ENCODE data around the gene EPS15. TPM values are rescaled to one million over a fixed set of nuclear protein-coding genes. Genes with fewer than 3 reads are reported as not detected.
A peak's percentile ranks its signal among the peaks of the same experiment; 100 is the strongest.

EPS15 gene
- polyA plus RNA-seq, 1 of the 3 experiments (the other 2 are of a cell fraction) = 17.0 TPM

GRCh38 chr1:51551081-51551480 is 32.0 kb upstream of the EPS15 start:
- H2AFZ ChIP-seq (ENCODE audit: low read depth) = peak overlapping the region; percentile 45
- 86% methylated on average over 2 of the region's 2 CpGs for WGBS (ENCODE audit: low lambda C conversion rate)
- H3F3A ChIP-seq (replicated peaks; ENCODE audit: insufficient read depth) = peaks cover 4% of the 10 kb centered on the region
- H3K9me3 ChIP-seq = no peaks in the 10 kb centered on the region
- no peak overlapping the region for H3K9ac ChIP-seq
- no peaks in the 10 kb centered on the region for H3K4me1 ChIP-seq (ENCODE audit: control insufficient read depth in 1 of 2, insufficient read depth in 2 of 2, low read depth in 1 of 2, low read length in 1 of 2)
- no peaks in the 10 kb centered on the region for H4K20me1 ChIP-seq (ENCODE audit: insufficient read depth)
- CTCF ChIA-PET = no interaction called here
- H3K27ac ChIP-seq (ENCODE audit: low read depth in 2 of 2, low read length in 1 of 2) = no peak overlapping the region
- no peak for DNase-seq
- H3K4me2 ChIP-seq = no peak overlapping the region
- no peak overlapping the region for H3K4me3 ChIP-seq (ENCODE audit: low read depth in 2 of 2, low read length in 1 of 2)
- H3K9me2 ChIP-seq = no peaks in the 10 kb centered on the region
- no peaks in the 10 kb centered on the region for H3K27me3 ChIP-seq (ENCODE audit: insufficient read depth)
- no peak for TF ChIP-seq FOXM1 (IDR thresholded peaks at IDR 0.05; ENCODE audit: low read depth)
- no peak for TF ChIP-seq RXRA (IDR thresholded peaks at IDR 0.05; ENCODE audit: borderline replicate concordance, low read depth)
- TF ChIP-seq EZH2phosphoT487 (IDR thresholded peaks at IDR 0.05; ENCODE audit: borderline replicate concordance, low read depth) = no peak
- no peak for TF ChIP-seq REST (IDR thresholded peaks at IDR 0.05; ENCODE audit: low read depth, low read length)
- no peak for TF ChIP-seq RFX5 (IDR thresholded peaks at IDR 0.05; ENCODE audit: low read length)
- TF ChIP-seq ELF1 (IDR thresholded peaks at IDR 0.05) = no peak
- no peak for TF ChIP-seq RCOR1 (IDR thresholded peaks at IDR 0.05; ENCODE audit: low read length)
- TF ChIP-seq FOXJ3 (CRISPR knock-in tag; IDR thresholded peaks at IDR 0.05) = no peak
- H3K36me3 ChIP-seq (replicated peaks in 1 of 2; ENCODE audit: control insufficient read depth in 1 of 2, insufficient read depth in 2 of 2, low read length in 1 of 2) = no peaks in the 10 kb centered on the region
- no peaks in the 10 kb centered on the region for H3K79me2 ChIP-seq (ENCODE audit: insufficient read depth)
- POLR2A ChIA-PET = no interaction called here

DNA sequence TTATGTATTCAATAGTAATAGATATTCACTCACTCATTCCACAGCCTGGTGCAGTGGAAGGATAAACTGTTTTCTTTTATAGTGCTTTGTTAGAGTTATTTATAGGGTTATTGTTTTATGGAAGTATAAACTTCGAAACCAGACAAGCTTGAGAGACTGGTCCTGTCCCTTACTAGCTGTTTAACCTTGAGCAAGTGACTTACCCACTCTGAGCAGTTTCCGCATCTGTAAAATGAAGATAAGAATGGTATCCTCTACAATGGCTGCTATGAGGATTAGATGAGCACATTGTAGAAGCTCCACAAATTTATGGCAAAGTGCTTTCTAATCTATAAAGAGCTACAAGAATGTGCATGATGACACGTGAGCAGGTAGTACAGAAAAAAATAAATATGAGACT is 30.8 kb upstream of the EPS15 start:
- ChIA-PET CTCF (no interaction called here), POLR2A (no interaction called here)
- Histone ChIP-seq H3K79me2 (ENCODE audit: insufficient read depth) (no peaks in the 10 kb centered on the region), H3K27me3 (ENCODE audit: insufficient read depth) (no peaks in the 10 kb centered on the region), H3F3A (replicated peaks; ENCODE audit: insufficient read depth) (peaks cover 4% of the 10 kb centered on the region), H3K4me3 (ENCODE audit: low read depth in 2 of 2, low read length in 1 of 2) (no peak overlapping the region), H3K9ac (no peak overlapping the region), H3K9me2 (no peaks in the 10 kb centered on the region), H3K36me3 (replicated peaks in 1 of 2; ENCODE audit: control insufficient read depth in 1 of 2, insufficient read depth in 2 of 2, low read length in 1 of 2) (no peaks in the 10 kb centered on the region), H3K4me1 (ENCODE audit: control insufficient read depth in 1 of 2, insufficient read depth in 2 of 2, low read depth in 1 of 2, low read length in 1 of 2) (no peaks in the 10 kb centered on the region), H3K4me2 (no peak overlapping the region), H3K27ac (ENCODE audit: low read depth in 2 of 2, low read length in 1 of 2) (no peak overlapping the region), H2AFZ (ENCODE audit: low read depth) (no peak overlapping the region; the same call in 1 of the 2 replicates), H3K9me3 (no peaks in the 10 kb centered on the region), H4K20me1 (ENCODE audit: insufficient read depth) (no peaks in the 10 kb centered on the region)
- 83% methylated on average over 3 of the region's 3 CpGs for WGBS (ENCODE audit: low lambda C conversion rate)
- DNase-seq = no peak
- TF ChIP-seq TCF12 (IDR thresholded peaks at IDR 0.05) (no peak), FOXJ3 (CRISPR knock-in tag; IDR thresholded peaks at IDR 0.05) (no peak), RFX5 (IDR thresholded peaks at IDR 0.05; ENCODE audit: low read length) (no peak), RXRA (IDR thresholded peaks at IDR 0.05; ENCODE audit: borderline replicate concordance, low read depth) (no peak), USF2 (IDR thresholded peaks at IDR 0.05; ENCODE audit: borderline replicate concordance, low read depth, low read length) (no peak), PBX3 (IDR thresholded peaks at IDR 0.05) (no peak), FOXM1 (IDR thresholded peaks at IDR 0.05; ENCODE audit: low read depth) (no peak), CTCF (IDR thresholded peaks at IDR 0.05) (no peak), RCOR1 (IDR thresholded peaks at IDR 0.05; ENCODE audit: low read length) (no peak), EP300 (IDR thresholded peaks at IDR 0.05; ENCODE audit: borderline replicate concordance in 1 of 2, low read depth in 1 of 2, low read length in 1 of 2) (no peak), TEAD4 (IDR thresholded peaks at IDR 0.05; ENCODE audit: borderline replicate concordance, insufficient read depth) (no peak), ELF1 (IDR thresholded peaks at IDR 0.05) (no peak), MEF2A (IDR thresholded peaks at IDR 0.05; ENCODE audit: borderline replicate concordance, low read depth) (no peak), NRF1 (IDR thresholded peaks at IDR 0.05; ENCODE audit: low read depth, low read length) (no peak), RAD21 (IDR thresholded peaks at IDR 0.05; ENCODE audit: low read length) (no peak), POLR2AphosphoS5 (IDR thresholded peaks at IDR 0.05; ENCODE audit: low read depth, low read length) (no peak), EZH2phosphoT487 (IDR thresholded peaks at IDR 0.05; ENCODE audit: borderline replicate concordance, low read depth) (no peak)

All from SK-N-SH (cell line).